COLO829 (cell line): ENCODE measurements around the gene LIMCH1.

ENCODE experiments used
- DNase-seq: peaks from one replicate; pipeline ENCODE4 v3.0.0; 2012; ENCODE audit warnings: low spot score

Gene LIMCH1

GRCh38 chr4:41571422-41571821 is 33.5 kb downstream of the LIMCH1 start:
- DNase-seq, result no peak

- no peak for DNase-seq
Observed at GRCh38 chr4:41572516-41572915, 34.6 kb downstream of the LIMCH1 start.

GRCh38 chr4:41572956-41573355 is 35.0 kb downstream of the LIMCH1 start:
- no peak for DNase-seq

GRCh38 chr4:41573502-41574001 is 35.6 kb downstream of the LIMCH1 start:
- DNase-seq, result peak; percentile 5

GRCh38 chr4:41575207-41575606 is 37.2 kb downstream of the LIMCH1 start:
- DNase-seq, result no peak

- DNase-seq, result no peak
Observed at GRCh38 chr4:41575665-41576064, 37.7 kb downstream of the LIMCH1 start.

GRCh38 chr4:41579043-41579442 is 41.1 kb downstream of the LIMCH1 start:
- no peak for DNase-seq

GRCh38 chr4:41579526-41579925 is 41.6 kb downstream of the LIMCH1 start:
- no peak for DNase-seq

GRCh38 chr4:41580007-41580406 is 42.0 kb downstream of the LIMCH1 start:
- no peak for DNase-seq

- no peak for DNase-seq
Observed at GRCh38 chr4:41586675-41587225, 48.8 kb downstream of the LIMCH1 start.

- DNase-seq, result no peak
Observed at GRCh38 chr4:41587286-41587685, 49.3 kb downstream of the LIMCH1 start.

GRCh38 chr4:41590591-41590990 is 52.6 kb downstream of the LIMCH1 start:
- DNase-seq, result no peak

GRCh38 chr4:41594432-41594831 is 56.5 kb downstream of the LIMCH1 start:
- DNase-seq, result no peak

GRCh38 chr4:41597494-41597893 is 59.5 kb downstream of the LIMCH1 start:
- no peak for DNase-seq

- DNase-seq, result no peak
Observed at GRCh38 chr4:41598580-41598979, 60.6 kb downstream of the LIMCH1 start.

- no peak for DNase-seq
Observed at GRCh38 chr4:41599192-41599786, 61.3 kb downstream of the LIMCH1 start.

- DNase-seq, result no peak
Observed at GRCh38 chr4:41600243-41600912, 62.4 kb downstream of the LIMCH1 start.

- DNase-seq, result no peak
Observed at GRCh38 chr4:41601025-41601424, 63.1 kb downstream of the LIMCH1 start.

- DNase-seq, result no peak
Observed at GRCh38 chr4:41602113-41602512, 64.2 kb downstream of the LIMCH1 start.

- no peak for DNase-seq
Observed at GRCh38 chr4:41602886-41603498, 65.0 kb downstream of the LIMCH1 start.

- DNase-seq, result no peak
Observed at GRCh38 chr4:41609851-41610250, 71.9 kb downstream of the LIMCH1 start.

- DNase-seq, result no peak
Observed at GRCh38 chr4:41610474-41610873, 72.5 kb downstream of the LIMCH1 start.
